Caco-2 (cell line): Measurements from ENCODE around the gene FARS2. TPM values are rescaled to one million over a fixed set of nuclear protein-coding genes. Genes with fewer than 3 reads are reported as not detected.

Source experiments
- BruUV-seq: library from RNA; stranded (reverse); fragments of 400-500 nt; replicated peaks from 2 replicates; lab custom pipeline; 2021; lab: Mats Ljungman, UMichigan
- CTCF ChIA-PET: fragments of 300-600 bp; sonication (Branson Sonifier 250); formaldehyde crosslinking; loops from one replicate; lab custom pipeline; 2022; ENCODE audit warnings: antibody characterized with exemption; lab: Charles Lee
- POLR2A ChIA-PET: fragments of 300-600 bp; sonication (Branson Sonifier 250); formaldehyde crosslinking; loops from one replicate; lab custom pipeline; 2022; ENCODE audit warnings: antibody characterized with exemption; lab: Charles Lee
- DNase-seq, 2 experiments: peaks; one replicate each; pipeline versions ENCODE4 v3.0.0 to v3.0.0-alpha.2; 2020 to 2022
- H3K27me3 ChIP-seq: replicated peaks from 2 replicates; pipeline ENCODE4 v1.6.0; 2011; ENCODE audit warnings: low read length; ENCODE audit not compliant: control insufficient read depth, insufficient read depth
- H3K36me3 ChIP-seq: 2 replicates; pipeline ENCODE4 v1.5.1; 2011; ENCODE audit warnings: low read length; ENCODE audit not compliant: control insufficient read depth, insufficient read depth
- H3K4me1 ChIP-seq: fragments of 250-450 bp; sonication (Bioruptor Pico); 2 replicates; pipeline ENCODE4 v1.5.1; 2020; ENCODE audit warnings: mild to moderate bottlenecking
- H3K4me3 ChIP-seq: 2 replicates; pipeline ENCODE4 v1.5.1; 2011; ENCODE audit warnings: low read depth, mild to moderate bottlenecking, control low read depth, low read length
- H3K9me3 ChIP-seq: fragments of 250-450 bp; sonication (Bioruptor Pico); 2 replicates; pipeline ENCODE4 v1.5.1; 2020; ENCODE audit warnings: mild to moderate bottlenecking, moderate library complexity
- H3K27ac Mint-ChIP-seq: one replicate; pipeline ENCODE4 v1.8.0; 2022; ENCODE audit warnings: mixed read lengths; ENCODE audit not compliant: unreplicated experiment
- H3K27me3 Mint-ChIP-seq: one replicate; pipeline ENCODE4 v1.8.0; 2022; ENCODE audit warnings: mixed read lengths; ENCODE audit not compliant: insufficient read depth, unreplicated experiment
- H3K36me3 Mint-ChIP-seq: one replicate; pipeline ENCODE4 v1.8.0; 2022; ENCODE audit warnings: mild to moderate bottlenecking, mixed read lengths; ENCODE audit not compliant: insufficient read depth, unreplicated experiment
- H3K4me1 Mint-ChIP-seq: one replicate; pipeline ENCODE4 v1.8.0; 2022; ENCODE audit warnings: low read depth, mixed read lengths; ENCODE audit not compliant: unreplicated experiment
- H3K4me3 Mint-ChIP-seq: one replicate; pipeline ENCODE4 v1.8.0; 2022; ENCODE audit warnings: mild to moderate bottlenecking, moderate library complexity, mixed read lengths; ENCODE audit not compliant: unreplicated experiment
- H3K9me3 Mint-ChIP-seq: one replicate; pipeline ENCODE4 v1.8.0; 2022; ENCODE audit warnings: mixed read lengths; ENCODE audit not compliant: unreplicated experiment
- CTCF ChIP-seq, 2 experiments: fragments of 200-600 bp in 1 of 2; IDR thresholded peaks; 1 replicate in 1 of 2; 2 replicates in 1 of 2; pipeline versions ENCODE4 v1.5.1 to v1.8.0; 2011 to 2022; ENCODE audit warnings: antibody characterized with exemption in 1 of 2, control low read depth in 1 of 2, inconsistent platforms in 1 of 2, low read depth in 1 of 2, low read length in 1 of 2, mild to moderate bottlenecking in 1 of 2, moderate library complexity in 1 of 2; ENCODE audit not compliant: insufficient read depth in 1 of 2, severe bottlenecking in 1 of 2, unreplicated experiment in 1 of 2
- intact Hi-C: fragments of 100-400 bp; cut with micrococcal nuclease; formaldehyde crosslinking; loops from one replicate; pipeline ENCODE4 v1.10.0; 2022; ENCODE audit not compliant: unreplicated experiment
- total RNA-seq: library from RNA; stranded (reverse); gene quantifications from 2 replicates; pipeline ENCODE4 v1.2.3, GENCODE V29; 2022

The FARS2 gene
- total RNA-seq, 1 experiment from 2014 or later = 15.4 TPM

- Histone ChIP-seq H3K36me3 (no peaks in the 10 kb centered on the region), H3K27me3 (no peaks in the 10 kb centered on the region), H3K4me3 (no peak overlapping the region), H3K4me1 (no peaks in the 10 kb centered on the region), H3K9me3 (no peaks in the 10 kb centered on the region)
- no peak for TF ChIP-seq CTCF (IDR thresholded peaks at IDR 0.05; ENCODE audit: insufficient read depth in 1 of 2, low read depth in 1 of 2, low read length in 1 of 2, severe bottlenecking in 1 of 2, unreplicated experiment in 1 of 2)
- H3K4me1 Mint-ChIP-seq = no peaks in the 10 kb centered on the region
- H3K36me3 Mint-ChIP-seq = no peaks in the 10 kb centered on the region
- intact Hi-C loops = no loop called here
- POLR2A ChIA-PET = no interaction called here
- no peak for DNase-seq
- BruUV-seq = no TSS peak
- peaks cover 7% of the 10 kb centered on the region for H3K9me3 Mint-ChIP-seq
- no peak overlapping the region for H3K27ac Mint-ChIP-seq
- CTCF ChIA-PET = no interaction called here
- H3K4me3 Mint-ChIP-seq = no peak overlapping the region
- no peaks in the 10 kb centered on the region for H3K27me3 Mint-ChIP-seq
These were observed 502.6 kb downstream of the FARS2 start for GRCh38 chr6:5763871-5764270.

- no peaks in the 10 kb centered on the region for H3K27me3 ChIP-seq
- ChIA-PET CTCF (no interaction called here), POLR2A (no interaction called here)
- no peaks in the 10 kb centered on the region for H3K9me3 ChIP-seq
- H3K4me1 ChIP-seq = no peaks in the 10 kb centered on the region
- BruUV-seq = no TSS peak
- H3K4me3 ChIP-seq = no peak overlapping the region
- no peak for TF ChIP-seq CTCF (IDR thresholded peaks at IDR 0.05; ENCODE audit: insufficient read depth in 1 of 2, low read depth in 1 of 2, low read length in 1 of 2, severe bottlenecking in 1 of 2, unreplicated experiment in 1 of 2)
- intact Hi-C loops = no loop called here
- no peaks in the 10 kb centered on the region for H3K36me3 ChIP-seq
- no peak overlapping the region for H3K27ac Mint-ChIP-seq
- peaks cover 10% of the 10 kb centered on the region for H3K9me3 Mint-ChIP-seq
- H3K27me3 Mint-ChIP-seq = no peaks in the 10 kb centered on the region
- no peak overlapping the region for H3K4me3 Mint-ChIP-seq
- no peaks in the 10 kb centered on the region for H3K4me1 Mint-ChIP-seq
- H3K36me3 Mint-ChIP-seq = no peaks in the 10 kb centered on the region
- DNase-seq = no peak
These were observed 503.2 kb downstream of the FARS2 start for GRCh38 chr6:5764401-5764955.

GRCh38 chr6:5765141-5765760 is 503.9 kb downstream of the FARS2 start:
- ChIA-PET CTCF (interaction anchor here (0.9 kb wide), 1 partner anchor 294 kb away, joined by 3 read pairs; no protein-coding TSS in a partner anchor), POLR2A (no interaction called here)
- Mint-ChIP-seq H3K36me3 (no peaks in the 10 kb centered on the region), H3K27me3 (no peaks in the 10 kb centered on the region), H3K4me1 (no peaks in the 10 kb centered on the region), H3K4me3 (no peak overlapping the region), H3K27ac (no peak overlapping the region), H3K9me3 (peaks cover 10% of the 10 kb centered on the region)
- Histone ChIP-seq H3K4me1 (no peaks in the 10 kb centered on the region), H3K9me3 (no peaks in the 10 kb centered on the region), H3K4me3 (no peak overlapping the region), H3K27me3 (no peaks in the 10 kb centered on the region), H3K36me3 (no peaks in the 10 kb centered on the region)
- intact Hi-C loops = no loop called here
- no peak for TF ChIP-seq CTCF (IDR thresholded peaks at IDR 0.05; ENCODE audit: insufficient read depth in 1 of 2, low read depth in 1 of 2, low read length in 1 of 2, severe bottlenecking in 1 of 2, unreplicated experiment in 1 of 2)
- no peak for DNase-seq
- no TSS peak for BruUV-seq
